Stimulated activated CD4-positive, alpha-beta T cell treated with anti-CD3 and anti-CD28 coated beads, Interleukin-2, amount 100 ng/mL, for 48 hours (primary cell): ENCODE results near the gene CALB2.
"Not testable (repeated sequence)": the region's sequence is repeated elsewhere in the genome, so short reads cannot be mapped to it uniquely, and the experiment has no call there.

ENCODE experiments used
- DNase-seq, 2 donors: peaks; one replicate each; pipeline ENCODE4 v3.0.0-alpha.2; 2020

Gene CALB2

DNA sequence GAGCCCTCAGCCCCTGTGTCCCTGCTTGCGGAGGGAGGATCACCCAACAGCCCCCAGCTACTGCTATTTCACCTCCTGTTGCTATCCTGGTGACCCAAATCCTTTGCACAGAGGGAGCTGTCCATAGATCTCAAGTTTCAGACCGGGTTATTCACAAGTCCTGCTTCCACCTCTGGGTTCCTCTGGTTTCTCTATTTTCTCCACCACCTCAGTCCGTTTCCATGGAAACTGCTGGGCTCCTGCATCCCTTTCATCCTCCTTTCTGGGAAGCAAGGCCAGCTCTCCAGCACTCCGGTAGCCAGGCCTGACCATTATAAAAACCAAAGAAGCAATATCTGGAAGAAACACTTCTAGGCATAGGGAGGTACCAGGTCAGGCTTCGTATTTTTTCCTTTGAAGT, 4.8 kb upstream of the CALB2 start:
- DNase-seq, result no peak

DNA sequence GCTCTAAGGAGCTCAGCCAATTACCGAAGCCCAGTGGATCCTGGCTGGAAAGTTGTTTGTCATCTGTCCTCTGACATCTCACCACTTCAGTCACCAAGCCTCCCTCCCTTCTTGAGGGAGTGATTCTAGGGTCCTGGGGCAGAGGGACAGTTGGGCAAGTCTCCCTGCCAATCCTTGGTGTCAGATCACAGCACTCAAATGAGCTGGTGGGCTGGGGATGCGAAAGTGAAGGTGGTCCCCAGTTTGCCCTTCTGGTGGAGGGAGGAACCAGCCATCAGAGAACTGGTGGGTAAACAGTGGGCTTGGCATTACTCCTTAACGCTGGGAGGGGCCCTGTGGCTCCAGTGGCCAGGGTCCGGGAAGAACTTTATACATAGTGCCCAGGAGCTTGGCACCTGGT, 4.4 kb upstream of the CALB2 start:
- no peak for DNase-seq

DNA sequence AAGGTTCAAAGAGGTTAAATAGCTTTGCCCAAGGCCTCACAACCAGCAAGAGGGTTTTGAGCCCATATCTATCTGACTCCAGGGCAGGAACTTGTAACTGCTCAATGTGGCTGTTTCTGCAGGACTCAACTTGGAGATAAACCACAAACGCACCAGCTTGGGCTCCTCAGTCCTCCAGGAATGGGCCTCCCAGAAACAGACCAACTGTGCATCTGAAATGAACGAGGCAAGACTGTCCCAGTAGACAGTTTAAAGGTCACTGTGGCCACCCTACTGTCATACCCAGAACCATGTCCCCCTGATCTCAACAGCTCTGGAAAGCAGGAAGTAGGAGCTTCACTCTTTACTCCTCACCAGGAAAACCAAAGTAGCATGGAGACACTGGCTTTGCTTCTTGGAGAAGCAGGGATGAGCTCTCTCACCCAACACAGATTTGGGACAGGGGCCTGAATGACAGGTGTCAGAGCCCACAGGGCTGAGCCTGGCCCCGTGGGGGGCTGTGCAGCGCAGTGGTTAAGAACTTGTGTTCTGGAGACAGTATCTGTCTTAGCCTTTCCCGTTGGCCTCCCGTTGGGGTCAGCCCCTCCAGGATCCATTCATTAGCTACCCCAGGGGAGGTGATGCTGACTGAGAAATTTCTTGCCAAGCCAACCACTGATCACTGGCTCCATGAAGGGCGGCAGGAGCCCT, 2.3 kb upstream of the CALB2 start:
- no peak for DNase-seq

DNA sequence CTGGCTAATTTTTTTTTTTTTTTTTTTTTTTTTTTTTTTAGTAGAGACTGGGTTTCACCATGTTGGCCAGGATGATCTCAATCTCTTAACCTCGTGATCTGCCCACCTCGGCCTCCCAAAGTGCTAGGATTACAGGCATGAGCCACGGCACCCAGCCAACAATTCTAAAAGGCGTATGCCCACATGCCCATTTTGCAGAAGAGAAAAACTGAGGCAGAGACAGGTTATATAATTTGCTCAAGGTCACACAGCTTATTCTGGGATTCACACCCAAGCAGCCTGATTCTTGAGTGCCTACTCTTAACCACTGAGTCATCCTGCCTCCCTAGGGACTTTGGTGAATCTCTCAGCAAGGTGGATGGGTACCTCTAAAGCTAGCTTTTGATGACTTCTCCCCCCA, 1.6 kb upstream of the CALB2 start:
- DNase-seq, result not testable (repeated sequence)

DNA sequence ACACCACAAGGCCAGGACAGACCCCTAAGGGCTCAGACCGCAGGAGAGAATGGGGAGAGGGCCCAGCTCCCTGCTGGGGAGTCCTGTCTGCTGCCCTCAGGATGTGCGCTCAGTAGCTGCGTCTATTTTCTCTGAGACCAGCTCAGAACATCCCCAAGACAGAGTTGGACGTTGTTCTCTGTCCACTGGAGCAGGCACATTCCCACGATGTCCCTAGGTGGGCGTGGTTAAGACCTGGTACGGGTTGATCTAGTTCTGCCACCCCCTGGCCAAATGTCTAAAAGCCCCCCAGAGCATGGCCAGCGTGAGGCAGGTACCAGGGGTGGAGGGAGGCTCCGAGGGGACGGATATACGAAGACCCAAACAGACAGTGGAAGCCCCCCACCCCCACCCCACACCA, 842 bp upstream of the CALB2 start:
- DNase-seq, result no peak

DNA sequence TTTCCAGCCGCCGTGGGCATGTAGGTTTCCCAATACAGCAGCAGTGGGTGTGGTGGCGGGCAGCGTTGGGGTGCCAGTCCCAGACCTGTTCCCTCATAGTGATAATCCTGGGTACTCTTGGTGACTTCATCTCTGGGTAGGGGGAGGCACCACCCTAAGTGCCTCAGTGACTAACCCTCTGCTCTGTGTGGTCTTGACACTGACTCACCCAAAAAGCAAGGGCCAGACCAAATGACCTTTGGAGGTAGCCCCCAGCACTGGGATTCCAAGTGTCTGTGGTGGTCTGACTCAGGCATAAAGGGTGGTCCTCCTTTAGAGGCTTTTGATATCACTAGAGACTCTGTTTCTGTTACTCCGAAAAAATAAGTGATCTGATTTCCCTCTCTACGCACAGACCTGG, 908 bp downstream of the CALB2 start:
- no peak for DNase-seq

DNA sequence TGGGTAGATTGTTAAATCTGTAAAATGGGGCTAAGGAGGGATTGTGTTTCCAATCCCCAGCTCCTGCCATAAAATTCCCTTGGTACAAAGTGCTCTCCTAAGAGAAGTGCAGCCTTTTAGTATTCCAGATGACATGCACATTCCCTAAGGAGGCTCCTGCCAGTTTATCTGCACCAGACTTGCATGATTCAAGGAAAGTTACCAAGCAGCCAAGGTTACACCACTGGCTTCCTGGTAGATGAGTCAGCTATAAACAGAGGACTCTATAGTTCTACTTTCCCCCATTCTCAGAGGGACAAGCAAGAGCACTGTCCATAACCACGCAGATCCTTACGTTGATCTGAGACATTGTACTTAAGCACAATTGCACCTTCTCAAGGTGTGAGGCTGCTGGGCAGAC, 1.9 kb downstream of the CALB2 start:
- DNase-seq, result no peak

DNA sequence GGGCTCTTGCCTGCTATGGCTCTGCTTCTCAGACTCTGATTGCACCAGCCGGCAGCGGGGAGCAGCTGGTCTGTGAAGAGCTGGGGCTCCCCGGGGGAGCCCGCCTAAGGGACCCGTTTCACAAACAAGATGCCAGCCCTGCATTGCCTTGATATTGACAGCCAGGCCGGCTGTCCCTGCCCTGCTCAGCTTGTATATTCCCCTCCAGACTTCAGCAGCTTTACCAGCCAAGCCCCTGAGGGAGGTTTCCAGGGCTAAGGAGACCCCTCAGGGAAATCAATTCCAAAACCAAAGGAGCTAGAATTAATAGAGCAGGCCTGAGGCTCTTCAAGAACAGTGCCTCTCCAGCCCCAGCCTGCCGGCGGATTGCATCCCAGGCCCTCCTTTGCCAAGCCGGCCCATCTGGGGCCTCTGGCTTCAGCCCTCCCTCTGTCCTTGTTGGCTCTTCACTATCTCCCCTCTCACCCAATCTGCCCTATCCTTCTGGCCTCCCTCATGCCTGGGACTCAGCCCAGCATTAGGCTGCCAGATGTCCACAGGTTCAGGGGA, 5.7 kb downstream of the CALB2 start:
- DNase-seq, result no peak

DNA sequence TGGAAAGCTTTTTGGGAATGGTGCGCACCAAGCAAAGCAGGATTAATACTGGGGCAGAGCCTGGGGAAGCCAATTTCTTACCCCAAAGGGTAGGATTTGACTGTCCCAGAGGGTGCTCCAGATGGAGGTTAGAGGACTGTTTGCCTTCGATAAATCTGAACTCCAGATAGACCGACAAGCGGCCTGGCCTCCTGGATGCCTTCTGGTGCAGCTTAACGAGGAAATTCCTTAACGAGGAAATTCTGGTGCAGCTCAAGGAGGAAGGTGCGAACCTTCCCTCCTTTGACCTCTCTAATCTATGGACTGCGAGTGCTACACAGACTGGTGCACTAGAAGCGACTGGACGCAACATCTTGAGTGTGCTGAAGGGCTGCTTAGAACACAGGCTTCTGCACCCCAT, 6.5 kb downstream of the CALB2 start:
- no peak for DNase-seq

DNA sequence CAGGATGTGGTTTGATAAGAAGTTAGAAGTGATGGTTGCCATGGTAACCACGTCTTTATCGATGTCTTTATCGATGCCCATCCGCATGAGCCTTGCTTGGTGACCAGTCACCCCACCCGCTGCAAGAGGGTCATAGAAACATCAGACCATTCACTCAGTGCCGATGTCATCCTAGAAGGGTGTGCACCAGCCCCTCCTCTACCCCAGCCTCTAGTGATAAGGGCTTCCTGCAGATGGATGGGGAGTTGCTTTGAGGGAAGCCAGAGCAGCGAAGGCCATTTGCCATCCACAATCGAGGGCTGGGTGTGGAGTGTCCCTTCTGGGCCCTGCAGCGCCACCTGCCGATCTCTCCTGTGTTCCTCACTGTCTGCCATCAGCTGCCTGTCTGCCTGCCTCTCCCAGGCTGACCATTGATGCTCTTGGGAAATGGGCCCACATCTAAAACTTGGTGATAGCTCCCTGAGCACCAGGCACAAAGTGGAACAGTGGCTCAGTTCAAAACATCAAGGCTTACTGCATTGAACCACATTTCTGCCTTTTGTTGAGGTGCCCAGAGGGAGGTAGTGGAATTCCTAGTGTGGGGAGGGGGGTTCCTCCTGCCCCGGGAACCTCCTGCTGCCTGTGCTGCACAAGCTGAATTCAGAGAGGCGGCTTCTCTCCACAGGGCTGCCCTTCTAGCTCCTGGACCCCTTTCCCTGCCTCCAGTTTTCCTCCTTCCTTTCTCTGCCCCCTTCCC, 8.9 kb downstream of the CALB2 start:
- DNase-seq, result peak; percentile 40 to 45

DNA sequence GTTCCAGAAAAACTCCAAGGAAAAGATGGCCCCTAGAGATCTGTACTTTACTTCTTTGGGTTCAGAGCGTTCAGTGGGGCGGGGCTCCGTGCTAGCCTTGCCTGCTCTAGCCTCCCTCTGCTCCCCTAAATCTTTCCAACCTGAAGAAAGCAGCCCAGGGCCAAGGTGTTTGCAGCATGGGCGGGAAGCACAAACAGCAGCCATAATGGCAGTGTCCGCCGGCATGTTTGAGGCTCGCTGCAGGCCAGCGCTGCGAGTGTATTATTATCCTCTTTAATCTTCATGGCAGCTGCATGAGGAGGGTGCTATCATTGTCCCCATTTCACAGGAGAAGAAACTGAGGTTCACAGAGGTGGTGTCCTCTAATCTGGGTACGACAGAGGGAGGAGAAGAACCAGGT, 10.4 kb downstream of the CALB2 start:
- no peak for DNase-seq

DNA sequence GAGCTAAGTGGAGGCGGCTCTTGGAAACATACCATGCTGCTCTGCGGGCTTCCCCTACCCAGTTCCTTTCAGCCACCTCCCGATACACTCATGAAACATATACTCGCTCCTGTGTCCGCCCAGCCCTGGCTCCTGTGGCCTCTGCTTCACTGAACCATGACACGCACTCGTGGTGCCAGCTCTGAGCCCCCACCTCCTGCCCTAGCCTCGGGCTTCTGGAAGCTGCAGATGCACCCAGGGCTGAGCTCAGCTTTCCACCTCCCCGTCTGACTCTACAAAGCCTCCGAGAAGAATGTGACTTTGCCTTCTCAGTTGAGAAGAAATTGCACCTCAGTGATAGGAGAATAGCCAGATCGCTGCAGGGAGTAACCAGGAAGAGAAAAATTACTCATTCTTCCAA, 11.0 kb downstream of the CALB2 start:
- no peak for DNase-seq

DNA sequence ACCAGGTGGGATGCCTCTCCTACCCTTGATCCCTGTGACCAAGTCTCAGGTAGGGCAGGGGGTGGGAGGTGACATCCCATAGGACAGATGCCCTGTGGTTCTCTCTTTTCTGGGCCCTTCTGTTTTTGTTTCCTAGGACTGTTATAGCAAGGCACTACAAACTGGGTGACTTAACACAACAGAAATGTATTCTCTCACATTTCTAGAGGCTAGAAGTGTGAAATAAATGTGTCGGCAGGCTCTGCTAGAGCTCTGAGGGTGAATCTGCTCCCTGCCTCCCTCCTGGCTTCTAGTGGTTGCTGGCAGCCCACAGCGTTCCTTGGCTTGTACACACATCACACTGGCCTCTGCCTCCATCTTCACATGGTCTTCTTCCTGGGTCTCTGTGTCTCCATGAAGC, 12.7 kb downstream of the CALB2 start:
- no peak for DNase-seq

DNA sequence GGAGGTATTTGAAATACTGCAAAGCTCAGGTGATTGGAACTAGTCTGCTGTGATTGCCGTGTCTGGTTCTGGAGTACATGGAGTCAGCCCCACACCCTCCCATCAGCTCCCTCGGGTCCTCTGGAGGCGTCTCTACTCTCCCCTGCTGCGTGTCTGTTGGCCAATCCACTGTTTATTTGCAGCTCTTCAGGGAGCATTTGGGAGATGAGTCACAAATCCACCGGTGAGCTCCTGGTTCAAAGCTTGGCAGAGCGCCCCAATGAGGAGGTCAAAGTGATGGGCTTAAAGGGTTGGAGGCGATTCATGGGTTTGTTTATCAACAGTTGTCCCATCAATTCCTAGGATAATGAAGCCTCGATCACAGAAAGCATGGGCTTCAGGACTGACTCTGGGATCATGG, 14.6 kb downstream of the CALB2 start:
- no peak for DNase-seq

DNA sequence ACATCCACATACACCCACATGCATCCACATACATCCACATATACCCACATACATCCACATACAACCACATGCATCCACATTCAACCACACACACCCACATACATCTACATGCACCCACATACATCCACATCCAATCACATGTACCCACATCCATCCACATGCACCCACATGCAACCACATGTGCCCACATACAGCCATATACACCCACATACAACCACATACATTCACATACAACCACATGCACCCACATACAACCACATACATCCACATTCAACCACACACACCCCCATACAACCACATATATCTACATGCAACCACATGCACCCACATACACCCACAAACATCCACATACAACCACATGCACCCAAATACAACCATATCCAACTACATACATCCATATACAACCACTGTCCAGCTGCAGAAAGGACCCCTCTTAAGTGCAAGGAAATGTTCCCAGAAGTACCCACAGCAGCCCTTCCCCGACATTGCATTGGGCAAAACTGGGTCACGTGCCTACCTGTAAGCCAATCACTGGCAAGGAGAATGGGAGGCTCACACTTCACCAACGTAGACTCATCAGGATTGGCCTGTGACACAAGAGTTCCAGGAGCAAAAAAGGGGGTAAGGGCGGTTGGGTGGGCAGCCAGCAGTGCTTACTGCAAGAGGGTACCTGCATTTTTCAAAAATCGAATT, 18.1 kb downstream of the CALB2 start:
- no peak for DNase-seq

DNA sequence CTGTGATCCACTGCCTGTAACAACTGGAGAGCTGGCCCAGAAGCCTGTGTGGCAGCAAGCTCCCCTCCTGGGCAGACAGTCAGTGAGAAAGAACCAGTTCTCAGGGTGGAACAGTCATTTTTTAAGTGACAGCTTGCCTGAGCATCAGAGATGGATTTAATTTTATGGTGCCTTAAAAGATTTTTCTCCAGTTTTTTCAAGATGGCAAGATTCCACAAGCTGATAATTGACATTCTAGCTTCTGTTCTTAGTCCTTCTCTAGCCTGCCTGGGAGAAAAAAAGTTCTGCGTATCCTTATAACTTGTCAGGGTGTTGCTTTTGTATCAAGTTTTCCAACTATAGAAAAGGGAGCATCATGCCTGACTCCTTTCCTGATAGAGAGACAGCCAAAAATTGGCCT, 21.2 kb downstream of the CALB2 start:
- no peak for DNase-seq

DNA sequence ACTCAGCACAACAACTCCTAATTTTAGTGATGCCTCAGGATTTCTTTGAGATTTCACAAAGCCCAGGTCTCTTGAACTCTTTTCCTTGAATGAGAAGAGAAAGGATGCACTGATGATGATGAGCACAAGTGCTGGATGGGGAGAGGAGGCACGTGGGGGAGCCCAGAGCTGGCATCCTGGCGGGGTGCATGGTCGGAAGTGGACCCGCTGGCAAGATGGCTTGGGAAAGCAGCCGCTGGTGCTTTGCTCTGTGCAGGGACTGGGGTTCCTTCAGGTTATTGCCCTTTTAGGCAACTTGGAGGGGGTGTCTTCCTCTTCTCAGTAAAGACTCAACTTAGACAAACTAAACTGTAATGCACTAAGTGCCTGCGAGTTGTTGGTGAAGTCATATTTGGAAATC, 22.3 kb downstream of the CALB2 start:
- no peak for DNase-seq

DNA sequence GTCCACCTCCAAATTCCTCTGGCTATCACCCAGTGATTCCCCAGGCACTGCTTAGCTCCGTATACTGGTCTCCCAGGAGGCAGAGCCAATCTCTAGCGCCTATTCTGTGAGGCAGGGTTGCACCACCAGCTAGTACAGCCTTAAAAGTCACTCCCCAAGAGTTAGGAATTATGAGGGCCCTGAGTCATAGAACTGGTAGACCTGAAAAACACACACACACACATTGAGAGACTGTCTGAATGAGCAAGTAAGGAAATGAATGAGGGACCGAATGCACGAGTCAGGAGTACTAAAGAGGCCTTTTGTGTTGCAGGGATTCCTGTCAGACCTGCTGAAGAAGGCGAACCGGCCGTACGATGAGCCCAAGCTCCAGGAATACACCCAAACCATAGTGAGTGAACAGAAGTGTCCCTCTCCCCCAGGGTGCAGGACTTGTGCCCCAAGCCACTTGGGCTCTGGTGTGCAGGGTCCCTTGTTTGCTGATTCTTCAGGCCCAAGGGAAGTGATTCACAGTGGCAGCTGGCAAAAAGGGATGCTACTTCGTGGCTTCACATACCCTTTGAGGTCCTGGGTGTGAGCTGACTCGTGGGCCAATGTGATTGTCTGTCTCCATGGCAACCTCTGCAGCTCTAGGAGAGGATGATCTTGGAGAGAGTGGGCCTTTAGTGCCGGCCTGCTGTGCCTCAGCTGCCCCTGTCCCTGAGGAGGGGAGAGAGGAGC, 24.7 kb downstream of the CALB2 start:
- no peak for DNase-seq

DNA sequence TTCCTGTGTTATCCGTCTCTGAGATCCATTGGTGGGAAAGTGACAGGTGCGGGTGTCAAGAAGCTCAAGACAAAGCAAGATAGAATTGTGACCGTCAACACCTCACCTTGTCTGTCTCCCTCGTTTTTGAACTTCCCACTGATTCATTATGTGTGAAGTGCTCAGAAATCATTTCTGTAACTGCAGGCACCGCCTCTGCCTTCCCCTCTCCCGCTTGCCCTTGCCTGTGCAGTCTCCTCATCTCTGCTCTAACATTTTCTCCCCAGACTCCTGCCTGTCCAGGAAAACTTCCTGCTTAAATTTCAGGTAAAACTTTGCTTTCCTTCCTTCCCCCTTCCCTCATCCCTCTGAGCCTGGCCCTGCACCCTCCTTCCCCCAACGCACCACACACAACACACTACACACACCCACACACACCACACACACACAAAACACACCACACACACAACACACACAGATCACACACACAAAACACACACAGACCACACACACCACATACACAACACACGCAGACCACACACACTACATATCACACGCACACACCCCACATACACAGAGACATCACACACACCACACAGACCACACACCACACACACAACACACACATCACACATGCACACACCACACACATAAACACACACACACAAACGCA, 25.7 kb downstream of the CALB2 start:
- no peak for DNase-seq

DNA sequence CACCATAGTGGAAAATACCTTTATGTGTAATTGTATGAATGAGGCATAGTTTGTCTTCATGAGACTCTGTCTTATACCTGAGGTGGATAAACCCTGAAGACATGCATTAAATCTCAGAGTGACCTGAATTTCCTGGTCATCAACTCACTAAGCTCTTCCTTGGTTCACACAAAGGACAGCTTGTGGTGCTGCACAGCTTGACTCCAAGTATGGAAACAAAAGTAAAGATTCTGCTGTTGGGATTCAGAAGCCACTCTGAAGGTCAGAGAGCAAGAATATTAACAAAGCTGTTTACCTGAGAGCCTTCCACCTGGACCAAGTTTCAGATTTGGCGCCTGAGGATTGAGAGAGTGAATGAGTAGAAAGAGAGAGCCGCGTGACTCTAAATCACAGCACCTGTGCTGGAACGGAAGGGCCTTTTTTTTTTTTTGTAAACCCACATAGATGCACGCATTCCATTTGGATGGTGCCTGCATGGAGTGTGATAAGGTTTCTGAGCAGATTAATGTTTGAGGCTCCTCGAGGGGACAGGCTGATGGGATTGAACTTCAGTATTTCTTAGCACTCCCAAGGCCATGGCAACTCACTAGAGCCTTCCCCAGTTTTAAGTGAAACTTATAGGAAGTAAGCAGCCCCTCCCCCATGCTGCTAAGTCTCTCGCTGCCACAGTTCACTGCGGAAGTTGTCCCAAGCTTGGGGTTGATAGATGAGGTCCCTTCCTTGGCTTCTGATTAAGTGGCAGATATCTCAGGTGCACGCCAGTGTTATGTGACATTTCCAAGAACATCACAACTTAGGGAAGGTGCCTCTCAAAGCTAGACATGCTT, 28.7 kb downstream of the CALB2 start:
- DNase-seq, result no peak

DNA sequence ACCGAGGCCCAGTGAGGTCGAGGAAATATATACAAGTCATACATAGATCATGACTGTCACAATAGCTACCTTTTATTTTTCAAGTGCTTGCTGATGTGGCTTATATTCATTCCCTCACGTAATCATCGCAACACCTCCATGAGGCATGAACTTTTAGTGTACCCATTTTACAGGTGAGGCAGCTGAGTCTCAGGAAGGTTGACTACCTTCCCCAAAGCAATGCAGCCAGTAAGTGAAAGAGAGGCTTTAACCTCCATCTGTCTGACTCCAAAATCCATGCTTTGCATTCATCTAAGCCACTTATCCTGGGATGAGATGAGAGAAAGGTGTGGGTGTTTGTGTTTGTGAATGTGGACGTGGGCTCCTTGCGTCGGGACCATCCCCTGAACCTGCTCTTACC, 30.8 kb downstream of the CALB2 start:
- DNase-seq, result no peak

DNA sequence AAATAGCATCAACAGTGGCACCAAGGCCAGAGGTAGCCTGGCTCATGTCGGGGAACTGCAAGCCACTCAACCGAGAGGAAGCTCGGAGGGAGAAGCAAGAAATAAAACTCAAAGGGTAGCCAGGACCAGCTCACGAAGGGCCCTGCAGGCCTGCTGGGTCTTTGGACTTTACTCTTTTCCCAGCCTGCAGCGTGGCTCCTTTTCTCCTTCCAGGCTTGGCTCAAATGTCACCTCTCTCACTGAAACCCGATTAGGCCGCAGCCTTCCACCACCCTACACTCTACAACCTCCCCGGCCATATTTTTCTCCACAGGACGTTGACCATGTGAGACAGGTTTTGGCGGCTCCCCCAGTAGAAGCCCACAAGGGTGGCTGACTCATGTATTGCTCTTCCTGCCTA, 38.1 kb downstream of the CALB2 start:
- DNase-seq, result no peak
